PC-3 (cell line): ENCODE data around the gene SERPINB6.

Experiments used
- EZH2 ChIP-seq: fragments of 300-600 bp; sonication (generic); IDR thresholded peaks from one replicate; pipeline ENCODE4 v1.6.1; 2017; ENCODE audit warnings: antibody characterized with exemption, mild to moderate bottlenecking, low read length; ENCODE audit not compliant: unreplicated experiment
- EZH2phosphoT487 ChIP-seq: fragments of 300-600 bp; sonication (generic); IDR thresholded peaks from 2 replicates; pipeline ENCODE4 v1.6.1; 2018; ENCODE audit warnings: mild to moderate bottlenecking, antibody characterized with exemption, low read length, borderline replicate concordance
- TF ChIP-seq, protein P1 (sequence below): fragments of 300-600 bp; sonication (generic); conservative IDR thresholded peaks from 2 replicates; pipeline ENCODE4 v1.5.1; 2017; ENCODE audit warnings: antibody characterized with exemption, low read depth, mild to moderate bottlenecking, low read length

DNA sequence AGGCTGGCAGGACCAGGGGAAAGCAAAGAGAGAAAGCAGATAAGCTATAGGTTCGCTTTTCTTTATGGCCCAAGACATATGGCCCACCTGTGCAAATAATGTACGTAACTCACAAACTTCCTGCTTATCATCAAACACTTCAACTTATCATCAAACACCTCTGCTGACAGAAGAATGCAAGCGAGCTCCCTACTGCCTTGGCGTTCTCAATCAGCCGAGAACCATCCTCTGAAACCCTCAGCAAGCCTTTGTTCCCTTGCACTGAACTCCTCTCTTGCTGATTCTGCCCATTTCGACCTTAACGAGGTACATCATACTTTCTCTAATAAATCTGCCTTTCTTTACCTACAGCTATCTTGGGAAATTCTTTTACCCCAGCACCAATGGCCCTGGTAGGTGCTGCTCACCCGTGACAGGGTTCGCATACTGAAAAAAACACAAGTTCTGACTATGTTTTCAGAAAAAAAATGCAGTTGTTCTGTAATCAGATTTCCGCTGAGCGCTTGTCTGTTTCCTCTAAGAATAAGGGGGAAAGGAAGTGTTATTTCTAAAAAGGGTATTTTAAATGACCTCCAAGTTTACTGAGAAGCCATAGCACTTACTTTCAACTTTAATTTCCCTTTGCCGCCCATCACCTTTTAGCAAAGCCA, 28.3 kb downstream of the SERPINB6 start:
- no peak for TF ChIP-seq EZH2phosphoT487
- TF ChIP-seq, protein P1, sequence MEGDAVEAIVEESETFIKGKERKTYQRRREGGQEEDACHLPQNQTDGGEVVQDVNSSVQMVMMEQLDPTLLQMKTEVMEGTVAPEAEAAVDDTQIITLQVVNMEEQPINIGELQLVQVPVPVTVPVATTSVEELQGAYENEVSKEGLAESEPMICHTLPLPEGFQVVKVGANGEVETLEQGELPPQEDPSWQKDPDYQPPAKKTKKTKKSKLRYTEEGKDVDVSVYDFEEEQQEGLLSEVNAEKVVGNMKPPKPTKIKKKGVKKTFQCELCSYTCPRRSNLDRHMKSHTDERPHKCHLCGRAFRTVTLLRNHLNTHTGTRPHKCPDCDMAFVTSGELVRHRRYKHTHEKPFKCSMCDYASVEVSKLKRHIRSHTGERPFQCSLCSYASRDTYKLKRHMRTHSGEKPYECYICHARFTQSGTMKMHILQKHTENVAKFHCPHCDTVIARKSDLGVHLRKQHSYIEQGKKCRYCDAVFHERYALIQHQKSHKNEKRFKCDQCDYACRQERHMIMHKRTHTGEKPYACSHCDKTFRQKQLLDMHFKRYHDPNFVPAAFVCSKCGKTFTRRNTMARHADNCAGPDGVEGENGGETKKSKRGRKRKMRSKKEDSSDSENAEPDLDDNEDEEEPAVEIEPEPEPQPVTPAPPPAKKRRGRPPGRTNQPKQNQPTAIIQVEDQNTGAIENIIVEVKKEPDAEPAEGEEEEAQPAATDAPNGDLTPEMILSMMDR = no peak
- TF ChIP-seq EZH2 = no peak
